Measurements from ENCODE around the gene MXD1.

MXD1 gene

DNA sequence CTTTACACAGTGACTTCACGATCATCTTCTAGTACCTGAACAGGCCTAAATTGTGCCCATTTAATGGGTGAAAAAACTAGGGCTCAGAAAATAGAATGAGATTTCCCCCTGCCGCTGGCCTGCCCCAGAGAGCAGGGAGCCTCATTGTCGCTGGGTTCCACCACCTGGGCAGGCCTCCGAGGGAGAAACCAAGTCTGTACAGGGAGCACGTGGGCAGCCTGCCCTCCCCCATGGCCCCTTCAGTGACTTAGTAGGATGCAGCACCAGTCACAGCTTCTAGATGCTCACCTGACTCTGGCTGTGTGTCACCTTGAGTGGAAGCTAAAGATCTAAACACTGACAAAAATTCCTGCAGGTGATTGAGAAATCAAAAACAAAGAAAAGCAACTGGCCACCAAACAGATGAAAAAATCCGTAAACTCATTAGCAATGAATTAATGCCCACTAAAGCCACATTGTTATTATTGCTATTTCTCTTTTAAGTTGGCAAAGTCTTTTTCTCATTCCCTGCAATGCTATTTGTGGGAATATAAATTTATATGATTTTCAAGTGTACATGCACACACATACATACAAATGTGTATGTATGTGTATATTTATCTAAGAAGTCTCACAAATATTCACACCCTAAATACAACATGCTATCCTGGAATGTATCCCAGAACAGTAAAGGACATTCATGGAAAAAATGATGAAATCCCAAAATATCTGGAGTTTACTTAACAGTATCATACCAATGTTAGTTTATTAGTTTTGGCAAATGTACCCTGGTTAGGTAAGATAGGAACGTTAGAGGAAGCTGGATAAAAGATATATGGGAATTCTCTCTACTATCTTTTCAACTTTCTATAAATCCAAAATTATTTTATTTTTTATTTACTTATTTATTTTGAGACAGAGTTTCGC is 65.2 kb downstream of the MXD1 start:
- DNase-seq (ENCODE audit: low read depth), result no peak

DNA sequence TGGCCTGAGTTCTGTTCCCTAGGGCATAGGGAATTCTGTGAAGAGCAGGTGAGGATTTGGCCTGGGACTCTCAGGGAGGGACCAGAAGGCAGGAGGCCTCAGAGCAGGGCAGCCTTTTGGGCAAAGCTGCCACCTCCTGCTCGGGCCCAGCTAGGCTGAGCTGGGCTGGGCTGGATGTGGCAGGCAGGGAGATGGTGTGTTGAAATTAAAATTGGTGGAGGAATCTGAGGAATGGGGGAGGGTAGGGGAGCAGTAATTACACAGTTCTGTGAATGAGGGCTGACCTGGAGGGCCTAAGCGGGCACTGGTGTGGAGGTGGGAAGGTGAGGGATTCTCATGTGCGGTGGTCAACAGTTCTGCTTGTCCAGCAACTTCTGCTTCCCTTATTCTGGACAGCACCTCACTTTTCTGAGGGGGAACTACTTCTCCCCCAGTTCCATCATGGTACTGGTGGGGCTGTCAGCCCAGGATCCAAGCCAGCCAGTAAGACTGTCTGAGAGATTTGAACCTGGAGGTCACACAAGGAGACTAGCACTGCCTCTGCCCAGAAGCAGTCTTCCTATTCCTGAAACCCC is 68.6 kb downstream of the MXD1 start:
- no peak for DNase-seq (ENCODE audit: low read depth)

DNA sequence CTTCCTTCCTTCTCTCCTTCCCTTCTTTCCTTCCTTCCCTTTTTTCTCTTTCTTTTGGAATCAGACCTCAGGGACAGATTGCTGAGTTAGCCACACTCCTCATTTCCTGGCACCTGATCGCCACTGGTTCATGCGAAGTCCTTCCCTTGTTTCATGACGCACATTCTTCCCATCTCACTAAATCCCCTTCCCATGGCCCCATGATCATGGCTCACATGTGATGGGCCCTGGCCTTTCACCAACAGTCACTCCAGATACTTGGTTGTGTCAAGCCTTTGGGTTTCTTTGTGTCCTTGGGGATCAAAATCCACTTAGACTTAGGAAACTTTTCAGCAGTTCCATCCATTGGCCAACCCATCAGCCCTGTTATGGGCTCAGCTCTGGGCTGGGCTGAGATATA is 70.3 kb downstream of the MXD1 start:
- no peak for DNase-seq (ENCODE audit: low read depth)

DNA sequence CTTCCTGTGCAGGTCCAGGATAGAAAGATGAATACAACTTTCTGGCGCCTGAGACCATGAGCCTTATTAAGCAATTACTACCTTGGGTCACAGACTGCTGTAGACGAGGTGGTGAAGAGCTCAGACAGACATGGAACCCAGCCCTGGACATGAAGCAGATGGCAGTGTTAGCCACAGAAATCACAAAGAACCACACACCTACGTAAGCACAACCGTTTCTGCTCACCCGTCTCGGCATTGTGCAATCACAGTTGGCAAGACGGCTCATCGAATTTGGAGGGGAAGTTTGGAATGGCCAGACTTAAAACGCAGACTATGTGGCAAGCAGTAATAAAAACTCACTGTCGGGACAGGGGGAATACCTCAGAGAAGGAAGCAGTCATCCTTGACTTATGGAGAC is 70.8 kb downstream of the MXD1 start:
- no peak for DNase-seq (ENCODE audit: low read depth)

DNA sequence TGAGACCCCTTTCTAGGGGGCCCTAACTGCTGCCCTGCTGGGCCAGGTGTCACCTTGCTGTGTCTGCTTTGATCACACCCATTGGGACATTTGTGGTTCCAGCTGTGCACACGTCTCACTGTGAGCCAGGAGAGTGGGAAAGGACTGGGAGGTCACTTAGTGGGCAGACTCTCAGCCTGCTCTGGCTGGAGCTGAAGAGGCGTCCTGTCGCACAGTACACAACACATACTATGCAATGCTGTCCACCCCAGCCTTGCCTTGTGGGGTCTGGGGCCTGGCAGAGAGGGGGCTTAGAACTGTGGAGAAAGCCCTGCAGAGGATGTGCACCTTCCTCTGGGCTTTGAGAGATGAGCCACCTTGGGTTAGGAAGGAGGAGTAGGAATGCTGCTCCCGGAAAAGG is 71.8 kb downstream of the MXD1 start:
- no peak for DNase-seq (ENCODE audit: low read depth)

DNA sequence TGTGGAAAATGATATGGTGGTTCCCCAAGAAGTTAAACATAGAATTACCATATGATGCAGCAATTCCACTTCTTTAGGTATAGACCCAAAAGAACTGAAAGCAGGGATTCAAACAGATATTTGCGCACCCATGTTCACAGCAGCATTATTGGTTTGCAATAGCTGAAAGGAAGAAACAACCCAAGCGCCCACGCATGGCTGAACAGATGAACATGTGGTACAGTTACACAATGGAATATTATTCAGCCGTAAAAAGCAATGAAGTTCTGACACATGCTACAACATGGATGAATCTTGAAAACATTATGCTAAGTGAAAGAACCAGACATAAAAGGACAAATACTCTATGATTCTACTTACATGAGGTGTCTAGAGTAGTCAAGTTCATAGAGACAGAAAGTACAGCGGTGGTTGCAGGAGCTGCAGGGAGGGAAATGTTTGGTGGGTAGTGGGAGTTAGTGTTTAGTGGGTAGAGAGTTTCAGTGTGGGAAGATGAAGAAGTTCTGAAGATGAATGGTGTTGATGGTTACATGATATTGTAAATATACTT is 73.3 kb downstream of the MXD1 start:
- no peak for DNase-seq (ENCODE audit: low read depth)

DNA sequence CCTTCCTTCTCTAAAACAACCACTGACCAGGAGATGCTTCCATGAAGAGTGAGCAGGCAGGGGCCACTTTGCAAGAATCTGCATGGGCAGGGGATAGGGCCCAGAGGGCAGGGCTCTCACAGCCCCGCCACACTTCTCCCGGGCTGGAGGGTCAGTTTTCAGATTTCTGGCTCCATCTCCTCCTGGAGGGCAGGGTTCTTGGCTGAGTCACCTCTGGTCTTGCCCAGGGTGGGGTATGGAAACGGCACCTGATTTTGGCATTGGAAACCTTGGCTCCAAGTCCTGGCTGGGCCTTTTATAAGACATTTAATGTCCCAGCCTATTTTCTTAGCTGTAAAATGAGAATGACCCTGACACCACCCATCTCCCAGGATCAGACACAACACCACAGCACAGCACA is 74.1 kb downstream of the MXD1 start:
- DNase-seq (ENCODE audit: low read depth), result no peak

DNA sequence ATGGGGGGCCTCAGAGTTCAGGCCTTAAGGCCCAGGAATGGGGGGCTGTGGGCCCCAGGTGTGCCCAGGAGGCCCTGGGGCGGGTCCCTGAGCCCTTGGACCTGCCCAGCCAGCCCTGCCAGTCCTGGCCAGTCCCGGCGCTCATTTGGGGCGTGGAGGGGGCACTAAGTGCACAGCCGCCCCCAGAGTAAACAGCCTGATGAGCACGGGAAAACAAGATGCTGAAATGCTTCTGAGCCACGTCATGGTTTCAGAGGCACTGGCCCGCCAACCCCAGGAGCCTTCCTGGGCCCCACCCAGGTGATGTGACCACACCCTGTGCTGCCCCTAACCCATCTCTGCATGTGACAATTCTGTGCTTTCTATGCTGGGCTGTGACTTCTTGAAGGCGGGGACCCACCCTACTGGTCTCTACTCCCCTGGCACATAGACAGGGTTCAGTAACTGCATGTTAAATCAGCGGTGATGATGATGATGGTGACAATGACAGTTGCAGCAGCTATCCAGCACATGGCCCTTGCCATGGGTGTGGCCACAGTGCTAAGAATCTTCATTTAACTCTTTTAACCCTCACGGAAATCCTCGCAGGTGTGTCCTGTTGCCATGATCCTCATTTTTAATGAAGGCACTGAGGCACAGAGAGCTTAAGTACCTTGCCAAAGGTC is 74.7 kb downstream of the MXD1 start:
- no peak for DNase-seq (ENCODE audit: low read depth)

Data from stimulated activated CD8-positive, alpha-beta memory T cell treated with anti-CD3 and anti-CD28 coated beads, Interleukin-15, amount 100 ng/mL, for 1 hour (primary cell).